Chondrocyte (in vitro differentiated cells): ENCODE results near the gene REG3A. TPM values are rescaled to one million over a fixed set of nuclear protein-coding genes. Genes with fewer than 3 reads are reported as not detected.

Source experiments
- DNase-seq: peaks from one replicate; pipeline ENCODE4 v3.0.0; 2021; ENCODE audit warnings: mixed read lengths, low spot score
- H3K27ac Mint-ChIP-seq: one replicate; pipeline ENCODE4 v1.8.0; 2021; ENCODE audit warnings: mild to moderate bottlenecking, moderate library complexity, mixed read lengths; ENCODE audit not compliant: unreplicated experiment
- H3K27me3 Mint-ChIP-seq: 2 replicates; pipeline ENCODE4 v1.8.0; 2021; ENCODE audit warnings: low read depth, mixed read lengths
- H3K36me3 Mint-ChIP-seq: 2 replicates; pipeline ENCODE4 v1.8.0; 2021; ENCODE audit warnings: low read depth, mixed read lengths
- H3K4me1 Mint-ChIP-seq: 2 replicates; pipeline ENCODE4 v1.8.0; 2021; ENCODE audit warnings: low read depth, mild to moderate bottlenecking, mixed read lengths
- H3K4me3 Mint-ChIP-seq: one replicate; pipeline ENCODE4 v1.8.0; 2021; ENCODE audit warnings: mild to moderate bottlenecking, moderate library complexity, mixed read lengths; ENCODE audit not compliant: unreplicated experiment
- H3K9me3 Mint-ChIP-seq: 2 replicates; pipeline ENCODE4 v1.8.0; 2021; ENCODE audit warnings: low read depth, mixed read lengths
- long read RNA-seq: library from polyadenylated mRNA; stranded (forward); transcript quantifications from one replicate; pipeline ENCODE4 v2.0.0, GENCODE V29; 2021
- total RNA-seq: library from RNA; stranded (reverse); gene quantifications from 3 replicates; pipeline ENCODE4 v1.2.1, GENCODE V29; 2021
- TF ChIP-seq, protein P1 (sequence below): fragments of 200-600 bp; sonication (generic); IDR thresholded peaks from 2 replicates; pipeline ENCODE4 v1.5.0; 2021; ENCODE audit warnings: antibody characterized with exemption, mild to moderate bottlenecking, moderate library complexity

Gene REG3A
- not detected in 3 replicates for total RNA-seq
- long read RNA-seq: 0 reads

DNA sequence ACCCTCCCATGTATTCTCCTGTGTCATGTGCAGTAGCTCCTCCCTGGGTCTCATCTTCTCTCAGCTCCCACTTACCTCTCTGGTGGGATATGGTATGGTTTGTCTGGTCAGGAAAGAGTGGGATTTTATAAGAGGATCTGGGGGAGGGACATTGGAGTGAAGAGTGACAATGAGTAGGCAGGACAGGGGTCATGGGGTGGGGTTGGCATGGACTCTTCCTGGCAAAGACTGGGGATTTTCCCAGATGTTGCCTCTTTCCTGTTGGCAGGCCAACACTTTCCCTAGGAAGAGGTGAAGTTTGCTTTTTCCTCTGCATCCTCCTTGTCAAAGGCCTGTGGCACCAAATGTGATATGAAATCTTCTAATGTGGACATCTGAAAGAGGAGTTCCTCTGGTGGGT, at the start of gene REG3A:
Gene REG3A (minus strand): TSS at position 101 of the 400 bp plus-strand sequence. CDS start 348 bp downstream, outside the sequence.
- H3K9me3 Mint-ChIP-seq: peaks cover 10% of the 10 kb centered on the region

DNA sequence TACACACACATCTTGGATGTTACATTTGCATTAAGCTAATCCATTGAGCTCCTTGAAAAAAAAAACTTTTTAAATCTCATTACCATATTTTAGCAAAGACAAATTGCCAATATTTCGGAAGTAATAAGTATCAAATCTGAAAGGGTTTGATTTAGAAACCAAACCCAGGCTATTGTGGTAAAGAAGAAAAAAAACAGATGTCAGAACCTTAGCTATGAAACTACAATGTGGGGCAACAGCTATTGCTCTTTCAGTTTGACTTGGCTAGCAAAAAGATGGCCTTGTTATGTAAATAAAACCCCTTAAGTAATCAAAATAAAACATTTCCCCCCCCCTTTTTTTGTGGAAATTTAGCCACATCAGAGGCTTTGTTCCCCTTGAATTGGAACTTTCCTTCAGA, 41.2 kb upstream of the REG3A start:
- Mint-ChIP-seq H3K27ac (no peak overlapping the region), H3K4me1 (no peaks in the 10 kb centered on the region), H3K4me3 (no peak overlapping the region), H3K36me3 (no peaks in the 10 kb centered on the region), H3K27me3 (peaks cover 2% of the 10 kb centered on the region), H3K9me3 (no peaks in the 10 kb centered on the region)
- TF ChIP-seq, protein P1, sequence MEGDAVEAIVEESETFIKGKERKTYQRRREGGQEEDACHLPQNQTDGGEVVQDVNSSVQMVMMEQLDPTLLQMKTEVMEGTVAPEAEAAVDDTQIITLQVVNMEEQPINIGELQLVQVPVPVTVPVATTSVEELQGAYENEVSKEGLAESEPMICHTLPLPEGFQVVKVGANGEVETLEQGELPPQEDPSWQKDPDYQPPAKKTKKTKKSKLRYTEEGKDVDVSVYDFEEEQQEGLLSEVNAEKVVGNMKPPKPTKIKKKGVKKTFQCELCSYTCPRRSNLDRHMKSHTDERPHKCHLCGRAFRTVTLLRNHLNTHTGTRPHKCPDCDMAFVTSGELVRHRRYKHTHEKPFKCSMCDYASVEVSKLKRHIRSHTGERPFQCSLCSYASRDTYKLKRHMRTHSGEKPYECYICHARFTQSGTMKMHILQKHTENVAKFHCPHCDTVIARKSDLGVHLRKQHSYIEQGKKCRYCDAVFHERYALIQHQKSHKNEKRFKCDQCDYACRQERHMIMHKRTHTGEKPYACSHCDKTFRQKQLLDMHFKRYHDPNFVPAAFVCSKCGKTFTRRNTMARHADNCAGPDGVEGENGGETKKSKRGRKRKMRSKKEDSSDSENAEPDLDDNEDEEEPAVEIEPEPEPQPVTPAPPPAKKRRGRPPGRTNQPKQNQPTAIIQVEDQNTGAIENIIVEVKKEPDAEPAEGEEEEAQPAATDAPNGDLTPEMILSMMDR: no peak
- DNase-seq: no peak

More for the DNA sequence above, at the start of gene REG3A:
- DNase-seq: no peak
- no peak within 1 kb of the TSS for H3K27ac Mint-ChIP-seq
- no peaks in the 10 kb centered on the region for H3K4me1 Mint-ChIP-seq
- no peaks in the 10 kb centered on the region for H3K36me3 Mint-ChIP-seq
- H3K4me3 Mint-ChIP-seq: no peak within 1 kb of the TSS
- TF ChIP-seq, protein P1: no peak
- peaks cover 2% of the 10 kb centered on the region for H3K27me3 Mint-ChIP-seq

DNA sequence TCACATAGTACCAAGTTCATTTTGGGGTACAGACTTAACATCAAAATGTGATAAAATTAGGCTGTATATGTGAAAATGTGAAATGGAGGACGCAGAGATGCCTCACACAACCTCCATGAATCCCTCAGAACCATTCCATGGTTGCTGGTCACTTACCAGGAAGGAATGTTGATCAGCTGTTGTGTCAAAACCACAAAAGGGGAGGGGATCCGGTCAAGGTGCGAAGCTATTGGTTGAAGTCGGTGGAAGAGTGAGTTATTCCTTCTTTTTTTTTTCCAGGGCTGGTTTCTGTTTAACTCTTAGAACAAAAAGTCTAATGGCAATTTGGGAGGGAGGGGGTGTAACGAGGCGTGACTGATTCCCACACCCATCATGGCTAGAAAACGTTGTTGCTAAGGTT, 32.3 kb upstream of the REG3A start:
- DNase-seq: no peak
- Mint-ChIP-seq H3K36me3 (no peaks in the 10 kb centered on the region), H3K27me3 (no peaks in the 10 kb centered on the region), H3K9me3 (no peaks in the 10 kb centered on the region), H3K4me1 (no peaks in the 10 kb centered on the region), H3K27ac (no peak overlapping the region), H3K4me3 (no peak overlapping the region)
- TF ChIP-seq, protein P1: no peak

DNA sequence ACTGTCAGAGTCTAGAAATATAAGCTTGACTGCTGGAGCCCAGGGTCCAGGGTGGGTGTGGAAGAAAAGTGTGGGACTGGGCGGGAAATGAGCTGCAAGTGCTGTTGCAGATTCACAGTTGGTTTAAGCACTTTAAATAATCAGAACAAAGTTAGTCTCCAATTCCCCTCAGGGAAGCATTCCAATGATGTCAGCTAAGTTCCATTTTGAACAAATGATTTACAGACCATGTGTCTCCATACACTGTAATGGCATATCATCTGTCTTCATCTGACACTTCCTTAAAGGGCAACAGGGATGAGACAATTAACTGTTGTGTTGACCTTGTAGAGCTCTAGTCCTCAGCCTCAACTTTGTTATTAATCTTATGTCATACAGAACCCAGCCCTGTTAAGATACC, 31.5 kb upstream of the REG3A start:
- Mint-ChIP-seq H3K27me3 (no peaks in the 10 kb centered on the region), H3K27ac (no peak overlapping the region), H3K4me1 (no peaks in the 10 kb centered on the region), H3K36me3 (no peaks in the 10 kb centered on the region), H3K4me3 (no peak overlapping the region), H3K9me3 (no peaks in the 10 kb centered on the region)
- TF ChIP-seq, protein P1: no peak
- DNase-seq: no peak

DNA sequence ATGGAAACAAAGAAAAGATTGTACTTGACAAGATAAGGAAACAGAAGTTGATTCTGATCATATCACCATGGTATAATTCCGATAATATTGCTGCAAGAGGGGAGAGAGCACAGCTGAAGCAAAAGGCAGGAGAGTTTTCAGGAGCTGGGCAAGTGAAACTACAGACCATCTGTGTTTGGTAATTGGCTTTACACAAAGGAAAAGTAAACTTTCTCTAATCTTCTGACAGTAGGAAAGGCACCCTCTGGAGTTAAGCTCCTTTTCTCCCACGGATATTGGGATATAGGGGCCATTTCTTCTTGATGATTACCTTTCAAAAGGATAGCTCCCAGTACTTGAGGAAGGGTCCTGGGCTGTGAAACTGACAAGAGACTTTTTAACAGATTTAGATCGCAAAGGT, 29.9 kb upstream of the REG3A start:
- no peaks in the 10 kb centered on the region for H3K9me3 Mint-ChIP-seq
- no peaks in the 10 kb centered on the region for H3K4me1 Mint-ChIP-seq
- TF ChIP-seq, protein P1: no peak
- H3K4me3 Mint-ChIP-seq: no peak overlapping the region
- DNase-seq: no peak
- no peak overlapping the region for H3K27ac Mint-ChIP-seq
- no peaks in the 10 kb centered on the region for H3K36me3 Mint-ChIP-seq
- no peaks in the 10 kb centered on the region for H3K27me3 Mint-ChIP-seq
